OCI-LY7 (cell line): Measurements from ENCODE around the gene GP1BA. TPM values are rescaled to one million over a fixed set of nuclear protein-coding genes. Genes with fewer than 3 reads are reported as not detected.
A peak's percentile ranks its signal among the peaks of the same experiment; 100 is the strongest.

Source experiments
- BruUV-seq: library from RNA; stranded (reverse); fragments of 400-500 nt; replicated peaks from 2 replicates; lab custom pipeline; 2021; lab: Mats Ljungman, UMichigan
- CTCF ChIA-PET: fragments of 300-600 bp; sonication (Branson Sonifier 250); formaldehyde crosslinking; loops from one replicate; lab custom pipeline; 2022; ENCODE audit warnings: antibody characterized with exemption; ENCODE audit not compliant: unreplicated experiment; lab: Charles Lee
- POLR2A ChIA-PET: fragments of 300-600 bp; sonication (Branson Sonifier 250); formaldehyde crosslinking; loops from one replicate; lab custom pipeline; 2022; ENCODE audit warnings: antibody characterized with exemption; lab: Charles Lee
- DNase-seq: peaks from one replicate; pipeline ENCODE4 v3.0.0-alpha.2; 2015; ENCODE audit warnings: low spot score
- H2AFZ ChIP-seq: fragments of 200-600 bp; sonication (generic), shearing (Covaris generic); 2 replicates; pipeline ENCODE4 v1.6.1; 2014; ENCODE audit warnings: mild to moderate bottlenecking, antibody characterized with exemption, low read length, moderate library complexity
- H3K27ac ChIP-seq: fragments of 200-600 bp; sonication (generic); 2 replicates; pipeline ENCODE4 v1.5.1; 2014; ENCODE audit warnings: mixed run types, low read depth, mild to moderate bottlenecking, moderate library complexity, low read length, inconsistent platforms; ENCODE audit not compliant: poor library complexity, severe bottlenecking
- H3K36me3 ChIP-seq: fragments of 200-600 bp; sonication (generic); 2 replicates; pipeline ENCODE4 v1.6.1; 2014; ENCODE audit warnings: mild to moderate bottlenecking, antibody characterized with exemption, low read length, moderate library complexity, mixed read lengths; ENCODE audit not compliant: insufficient read depth
- H3K4me1 ChIP-seq: fragments of 200-600 bp; sonication (generic); 2 replicates; pipeline ENCODE4 v1.5.1; 2014; ENCODE audit warnings: mild to moderate bottlenecking, low read length; ENCODE audit not compliant: insufficient read depth, poor library complexity, severe bottlenecking
- H3K4me2 ChIP-seq: fragments of 200-600 bp; sonication (generic); 2 replicates; pipeline ENCODE4 v1.6.1; 2014; ENCODE audit warnings: mild to moderate bottlenecking, low read length
- H3K4me3 ChIP-seq: fragments of 200-600 bp; sonication (generic); 2 replicates; pipeline ENCODE4 v1.5.1; 2014; ENCODE audit warnings: mild to moderate bottlenecking, low read depth, low read length; ENCODE audit not compliant: poor library complexity, severe bottlenecking
- H3K79me2 ChIP-seq: fragments of 200-600 bp; sonication (generic); 2 replicates; pipeline ENCODE4 v1.6.1; 2016; ENCODE audit warnings: low read depth, mild to moderate bottlenecking, low read length, moderate library complexity, mixed read lengths; ENCODE audit not compliant: insufficient read depth
- H3K9me2 ChIP-seq: fragments of 200-600 bp; sonication (generic); 2 replicates; pipeline ENCODE4 v1.6.1; 2016; ENCODE audit warnings: mild to moderate bottlenecking, low read length, mixed read lengths; ENCODE audit not compliant: insufficient read depth
- H3K9me3 ChIP-seq: fragments of 200-600 bp; sonication (generic); 2 replicates; pipeline ENCODE4 v1.6.1; 2014; ENCODE audit warnings: mild to moderate bottlenecking, mixed run types, low read length, mixed read lengths
- H4K20me1 ChIP-seq: fragments of 200-600 bp; sonication (generic); 2 replicates; pipeline ENCODE4 v1.6.1; 2014; ENCODE audit warnings: mild to moderate bottlenecking, antibody characterized with exemption, low read length, moderate library complexity, mixed read lengths; ENCODE audit not compliant: insufficient read depth
- CTCF ChIP-seq: fragments of 200-600 bp; sonication (generic); conservative IDR thresholded peaks from 2 replicates; pipeline ENCODE4 v1.5.1; 2014; ENCODE audit warnings: mild to moderate bottlenecking, antibody characterized with exemption, low read length, moderate library complexity, mixed read lengths
- EZH2phosphoT487 ChIP-seq: fragments of 200-600 bp; sonication (generic); IDR thresholded peaks from 2 replicates; pipeline ENCODE4 v1.6.1; 2018; ENCODE audit warnings: low read depth, borderline replicate concordance, mild to moderate bottlenecking, mixed run types, antibody characterized with exemption, low read length, moderate library complexity, mixed read lengths
- intact Hi-C: fragments of 100-400 bp; cut with micrococcal nuclease; formaldehyde crosslinking; loops from one replicate; pipeline ENCODE4 v1.10.0; 2022; ENCODE audit not compliant: unreplicated experiment
- total RNA-seq, 2 experiments: library from RNA; depleted of rRNA in 1 of 2; stranded (reverse); fragments of >200 nt in 1 of 2; shearing (Covaris generic) in 1 of 2; gene quantifications; 2 replicates each; pipeline ENCODE4 v1.2.3, GENCODE V29; 2014 to 2022

GP1BA gene
- total RNA-seq, 2 experiments from 2014 or later, result not detected

- peak overlapping the region; percentile 93 for H3K4me2 ChIP-seq
- H3K27ac ChIP-seq, result peak overlapping the region; percentile 99
- CTCF ChIA-PET, result no interaction called here
- peak overlapping the region; percentile 15; the same call in 1 of the 2 replicates for H2AFZ ChIP-seq
- no TSS peak for BruUV-seq
- POLR2A ChIA-PET, result interaction anchor here (0.7 to 0.9 kb wide), 2 partner anchors 19 to 392 kb away, joined by 3 read pairs; partner anchors contain the start of gene SPAG7
- peaks cover 39% of the 10 kb centered on the region for H3K79me2 ChIP-seq
- TF ChIP-seq CTCF, result no peak
- no peak for TF ChIP-seq EZH2phosphoT487
- peak overlapping the region; percentile 100 for H3K4me3 ChIP-seq
- H3K9me3 ChIP-seq, result no peaks in the 10 kb centered on the region
- H3K4me1 ChIP-seq, result peaks cover 49% of the 10 kb centered on the region
- H3K9me2 ChIP-seq, result no peaks in the 10 kb centered on the region
- intact Hi-C loops, result loop anchor here (1.0 to 10.0 kb wide), 3 partner anchors 18 to 246 kb away; partner anchors contain the start of genes INCA1, KIF1C, SPAG7 and ZNF594
- peaks cover 43% of the 10 kb centered on the region for H3K36me3 ChIP-seq
- peak; percentile 93 for DNase-seq
- H4K20me1 ChIP-seq, result peaks cover 19% of the 10 kb centered on the region
Observed at GRCh38 chr17:4948931-4949320, 16.8 kb downstream of the GP1BA start.

GRCh38 chr17:4949321-4950074 is 17.4 kb downstream of the GP1BA start:
- Histone ChIP-seq H4K20me1 (peaks cover 19% of the 10 kb centered on the region), H3K27ac (peak overlapping the region; percentile 99), H2AFZ (peak overlapping the region; percentile 15; the same call in 1 of the 2 replicates), H3K9me2 (no peaks in the 10 kb centered on the region), H3K9me3 (no peaks in the 10 kb centered on the region), H3K4me2 (peak overlapping the region; percentile 93), H3K36me3 (peaks cover 37% of the 10 kb centered on the region), H3K79me2 (peaks cover 35% of the 10 kb centered on the region), H3K4me1 (peaks cover 44% of the 10 kb centered on the region), H3K4me3 (peak overlapping the region; percentile 100)
- BruUV-seq, result no TSS peak
- peak; percentile 93 for DNase-seq
- intact Hi-C loops, result loop anchor here (1.0 to 10.0 kb wide), 2 partner anchors 18 to 245 kb away; partner anchors contain the start of genes SPAG7 and ZNF594
- POLR2A ChIA-PET, result interaction anchor here (3.8 to 5.9 kb wide), 2 partner anchors 10 to 18 kb away, joined by 18 to 51 read pairs; partner anchors contain the start of genes RNF167, SLC25A11 and SPAG7
- CTCF ChIA-PET, result no interaction called here
- TF ChIP-seq CTCF (no peak), EZH2phosphoT487 (no peak)
